Stimulated activated CD4-positive, alpha-beta T cell treated with anti-CD3 and anti-CD28 coated beads, Interleukin-12 subunit alpha, Interleukin-12 subunit beta, amount 100 ng/mL, for 24 hours (primary cell): Measurements from ENCODE around the gene PHF21B.
"Not testable (repeated sequence)": the region's sequence is repeated elsewhere in the genome, so short reads cannot be mapped to it uniquely, and the experiment has no call there.

Source experiments
- DNase-seq, 2 experiments: peaks; one replicate each; pipeline ENCODE4 v3.0.0-alpha.2; 2020; ENCODE audit warnings: low read depth in 2 of 2

The PHF21B gene

GRCh38 chr22:45009606-45010531 lies at the start of gene PHF21B:
PHF21B (minus strand) TSS chr22:45010005; CDS start chr22:45009549, 456 bp downstream.
- DNase-seq = peak in 1 of 2 experiments; percentile 18

- DNase-seq = no peak
Measured at GRCh38 chr22:45059296-45059695, 49.5 kb upstream of the PHF21B start.

- DNase-seq = no peak
Measured at GRCh38 chr22:45058622-45058912, 48.8 kb upstream of the PHF21B start.

- DNase-seq = no peak
Measured at GRCh38 chr22:45055936-45056335, 46.1 kb upstream of the PHF21B start.

- no peak for DNase-seq
Measured at GRCh38 chr22:45053571-45053970, 43.8 kb upstream of the PHF21B start.

GRCh38 chr22:45053094-45053493 lies 43.3 kb upstream of the PHF21B start:
- no peak for DNase-seq

GRCh38 chr22:45052665-45053064 lies 42.9 kb upstream of the PHF21B start:
- DNase-seq = not testable (repeated sequence)

GRCh38 chr22:45051946-45052345 lies 42.1 kb upstream of the PHF21B start:
- DNase-seq = no peak

GRCh38 chr22:45051419-45051818 lies 41.6 kb upstream of the PHF21B start:
- DNase-seq = no peak

- DNase-seq = no peak
Measured at GRCh38 chr22:45047260-45047659, 37.5 kb upstream of the PHF21B start.

GRCh38 chr22:45045208-45045607 lies 35.4 kb upstream of the PHF21B start:
- DNase-seq = no peak

- DNase-seq = no peak
Measured at GRCh38 chr22:45042263-45042662, 32.5 kb upstream of the PHF21B start.

- DNase-seq = no peak
Measured at GRCh38 chr22:45039133-45039532, 29.3 kb upstream of the PHF21B start.

- DNase-seq = no peak
Measured at GRCh38 chr22:45036154-45036553, 26.3 kb upstream of the PHF21B start.

GRCh38 chr22:45034821-45035220 lies 25.0 kb upstream of the PHF21B start:
- no peak for DNase-seq

GRCh38 chr22:45034156-45034555 lies 24.4 kb upstream of the PHF21B start:
- DNase-seq = no peak

- DNase-seq = no peak
Measured at GRCh38 chr22:45033136-45033535, 23.3 kb upstream of the PHF21B start.

- DNase-seq = no peak
Measured at GRCh38 chr22:45031629-45032403, 22.0 kb upstream of the PHF21B start.

- DNase-seq = no peak
Measured at GRCh38 chr22:45029501-45029900, 19.7 kb upstream of the PHF21B start.

GRCh38 chr22:45026511-45026910 lies 16.7 kb upstream of the PHF21B start:
- DNase-seq = no peak

- no peak for DNase-seq
Measured at GRCh38 chr22:45023431-45023830, 13.6 kb upstream of the PHF21B start.

- no peak for DNase-seq
Measured at GRCh38 chr22:45019861-45020655, 10.3 kb upstream of the PHF21B start.
